ENCODE results near the gene IFI6. TPM values are rescaled to one million over a fixed set of nuclear protein-coding genes. Genes with fewer than 3 reads are reported as not detected.
"Not testable (repeated sequence)": the region's sequence is repeated elsewhere in the genome, so short reads cannot be mapped to it uniquely, and the experiment has no call there.

IFI6 gene
- total RNA-seq, 1 experiment from 2014 or later = 19.4 TPM

- BruUV-seq (replicated peaks) = no TSS peak
- Histone ChIP-seq H3K9me3 (ENCODE audit: low read depth, low read length, poor library complexity, severe bottlenecking) (no peaks in the 10 kb centered on the region), H3K4me1 (ENCODE audit: insufficient read depth, low read length, poor library complexity, severe bottlenecking) (no peaks in the 10 kb centered on the region), H3K4me3 (ENCODE audit: low read depth, low read length, poor library complexity, severe bottlenecking) (no peak overlapping the region), H3K27me3 (replicated peaks; ENCODE audit: insufficient read depth, low read depth, low read length, poor library complexity) (no peaks in the 10 kb centered on the region), H3K36me3 (ENCODE audit: insufficient read depth, low read length, poor library complexity, severe bottlenecking) (no peaks in the 10 kb centered on the region), H3K27ac (ENCODE audit: low read depth, low read length, poor library complexity, severe bottlenecking) (no peak overlapping the region)
- CTCF ChIA-PET = interaction anchor here (0.7 to 1.0 kb wide), 3 partner anchors 19 to 44 kb away, joined by 3 to 4 read pairs (median 4); no protein-coding TSS in a partner anchor
- TF ChIP-seq EZH2 (IDR thresholded peaks at IDR 0.05; ENCODE audit: borderline replicate concordance, low read depth, low read length, poor library complexity, severe bottlenecking) (no peak), CTCF (conservative IDR thresholded peaks at IDR 0.05; ENCODE audit: low read depth, low read length) (peak; percentile 75)
- intact Hi-C loops (cut with micrococcal nuclease; ENCODE audit: unreplicated experiment) = no loop called here
- POLR2A ChIA-PET (ENCODE audit: low non-redundant PET) = no interaction called here
- peak; percentile 73 for DNase-seq (ENCODE audit: low spot score)
Observed at GRCh38 chr1:27643600-27644368, 28.2 kb downstream of the IFI6 start.

GRCh38 chr1:27640514-27640913, 31.5 kb downstream of the IFI6 start:
- H3K4me3 ChIP-seq (ENCODE audit: low read depth, low read length, poor library complexity, severe bottlenecking); H3K27ac ChIP-seq (ENCODE audit: low read depth, low read length, poor library complexity, severe bottlenecking); POLR2A ChIA-PET (ENCODE audit: low non-redundant PET); intact Hi-C loops (cut with micrococcal nuclease; ENCODE audit: unreplicated experiment); H3K36me3 ChIP-seq (ENCODE audit: insufficient read depth, low read length, poor library complexity, severe bottlenecking); BruUV-seq (replicated peaks); H3K9me3 ChIP-seq (ENCODE audit: low read depth, low read length, poor library complexity, severe bottlenecking); DNase-seq (ENCODE audit: low spot score); H3K4me1 ChIP-seq (ENCODE audit: insufficient read depth, low read length, poor library complexity, severe bottlenecking); H3K27me3 ChIP-seq (replicated peaks; ENCODE audit: insufficient read depth, low read depth, low read length, poor library complexity); CTCF ChIA-PET: not testable (repeated sequence)

- TF ChIP-seq CTCF (conservative IDR thresholded peaks at IDR 0.05; ENCODE audit: low read depth, low read length) (no peak), EZH2 (IDR thresholded peaks at IDR 0.05; ENCODE audit: borderline replicate concordance, low read depth, low read length, poor library complexity, severe bottlenecking) (no peak)
- Histone ChIP-seq H3K4me1 (ENCODE audit: insufficient read depth, low read length, poor library complexity, severe bottlenecking) (no peaks in the 10 kb centered on the region), H3K4me3 (ENCODE audit: low read depth, low read length, poor library complexity, severe bottlenecking) (no peak overlapping the region), H3K27me3 (replicated peaks; ENCODE audit: insufficient read depth, low read depth, low read length, poor library complexity) (no peaks in the 10 kb centered on the region), H3K36me3 (ENCODE audit: insufficient read depth, low read length, poor library complexity, severe bottlenecking) (no peaks in the 10 kb centered on the region), H3K9me3 (ENCODE audit: low read depth, low read length, poor library complexity, severe bottlenecking) (no peaks in the 10 kb centered on the region), H3K27ac (ENCODE audit: low read depth, low read length, poor library complexity, severe bottlenecking) (no peak overlapping the region)
- ChIA-PET CTCF (no interaction called here), POLR2A (ENCODE audit: low non-redundant PET) (no interaction called here)
- no TSS peak for BruUV-seq (replicated peaks)
- no peak for DNase-seq (ENCODE audit: low spot score)
- intact Hi-C loops (cut with micrococcal nuclease; ENCODE audit: unreplicated experiment) = no loop called here
Observed at GRCh38 chr1:27638805-27639204, 33.2 kb downstream of the IFI6 start.
